GM10266 (cell line): ENCODE data around the gene RAP1GAP.

ENCODE experiments used
- DNase-seq: peaks from one replicate; pipeline ENCODE4 v3.0.0; 2012; ENCODE audit errors: extremely low spot score
- CTCF ChIP-seq: IDR thresholded peaks from 2 replicates; pipeline ENCODE4 v1.5.1; 2012; ENCODE audit warnings: mild to moderate bottlenecking, low read depth; ENCODE audit not compliant: control insufficient read depth, insufficient read depth; ENCODE audit errors: missing control alignments

RAP1GAP gene

GRCh38 chr1:21621761-21622436, 47.3 kb downstream of the RAP1GAP start:
- TF ChIP-seq CTCF = no peak
- no peak for DNase-seq

- no peak for TF ChIP-seq CTCF
- no peak for DNase-seq
These were observed 48.1 kb downstream of the RAP1GAP start for GRCh38 chr1:21621051-21621450.

GRCh38 chr1:21620496-21620895, 48.7 kb downstream of the RAP1GAP start:
- no peak for TF ChIP-seq CTCF

GRCh38 chr1:21620011-21620410, 49.1 kb downstream of the RAP1GAP start:
- TF ChIP-seq CTCF = no peak
- no peak for DNase-seq

More at GRCh38 chr1:21620496-21620895, 48.7 kb downstream of the RAP1GAP start:
- DNase-seq = no peak

GRCh38 chr1:21619375-21619947, 49.7 kb downstream of the RAP1GAP start:
- DNase-seq = no peak
- no peak for TF ChIP-seq CTCF

- TF ChIP-seq CTCF = no peak
- DNase-seq = no peak
These were observed 50.4 kb downstream of the RAP1GAP start for GRCh38 chr1:21618561-21619374.
